ENCODE data around the gene DPH7. TPM values are rescaled to one million over a fixed set of nuclear protein-coding genes. Genes with fewer than 3 reads are reported as not detected.
A peak's percentile ranks its signal among the peaks of the same experiment; 100 is the strongest.
"Not testable (repeated sequence)": the region's sequence is repeated elsewhere in the genome, so short reads cannot be mapped to it uniquely, and the experiment has no call there.

The DPH7 gene
- total and polyA plus RNA-seq, 4 donors = 9.9 to 94.0 (median 30.2) TPM

DNA sequence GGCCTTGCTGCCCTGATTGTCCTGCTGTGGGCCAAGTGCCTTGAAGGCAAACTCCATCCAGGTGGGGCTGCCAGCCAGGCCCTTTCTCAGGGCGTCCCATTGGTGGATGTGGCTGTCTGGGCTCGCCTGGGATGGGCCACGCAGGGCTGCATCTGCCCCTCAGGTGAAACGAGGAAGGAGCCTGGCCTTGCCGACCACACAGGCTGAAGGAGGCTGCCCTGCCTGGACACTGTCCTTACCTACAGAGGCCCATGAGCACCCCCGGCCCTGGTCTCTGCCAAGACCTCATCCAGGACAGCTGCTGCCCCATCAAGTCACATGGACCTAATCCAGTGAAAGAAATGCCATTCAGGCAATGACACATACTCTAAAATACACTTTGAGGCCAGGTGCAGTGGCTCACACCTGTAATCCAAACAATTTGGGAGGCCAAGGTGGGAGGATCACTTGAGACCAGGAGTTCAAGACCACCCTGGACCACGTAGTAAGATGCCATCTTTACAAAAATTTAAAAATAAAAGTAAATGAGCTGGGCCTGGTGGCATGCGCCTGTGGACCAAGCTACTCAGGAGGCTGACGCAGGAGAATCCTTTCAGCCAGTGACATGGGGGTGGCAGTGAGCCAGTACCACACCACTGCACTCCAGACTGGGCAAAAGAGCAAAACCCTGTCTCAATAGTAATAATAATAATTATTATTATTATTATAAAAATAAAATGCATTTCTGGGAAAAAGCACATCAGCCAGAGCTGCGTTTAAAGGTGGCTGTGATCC, 62.4 kb downstream of the DPH7 start:
- intact Hi-C loops (cut with DNase I) = no loop called here
- Histone ChIP-seq H3K27me3 (ENCODE audit: control insufficient read depth in 1 of 2, insufficient read depth in 2 of 2, low read length in 1 of 2) (no peaks in the 10 kb centered on the region), H3K27ac (ENCODE audit: low read depth in 1 of 2, low read length in 2 of 2) (no peak overlapping the region), H3K36me3 (ENCODE audit: control insufficient read depth in 1 of 2, insufficient read depth in 2 of 2, low read length in 1 of 2) (no peaks in the 10 kb centered on the region), H3K4me3 (ENCODE audit: low read length in 2 of 2) (no peak overlapping the region), H3K9me3 (ENCODE audit: control insufficient read depth, low read length) (no peaks in the 10 kb centered on the region), H3K4me1 (ENCODE audit: control insufficient read depth in 1 of 2, insufficient read depth in 2 of 2, low read length in 2 of 2) (no peaks in the 10 kb centered on the region)
- WGBS, 2 donors = 87 to 91% methylated on average over 10 of the region's 10 CpGs
- no peak for DNase-seq
- no peak for ATAC-seq (ENCODE audit: low FRiP score)

DNA sequence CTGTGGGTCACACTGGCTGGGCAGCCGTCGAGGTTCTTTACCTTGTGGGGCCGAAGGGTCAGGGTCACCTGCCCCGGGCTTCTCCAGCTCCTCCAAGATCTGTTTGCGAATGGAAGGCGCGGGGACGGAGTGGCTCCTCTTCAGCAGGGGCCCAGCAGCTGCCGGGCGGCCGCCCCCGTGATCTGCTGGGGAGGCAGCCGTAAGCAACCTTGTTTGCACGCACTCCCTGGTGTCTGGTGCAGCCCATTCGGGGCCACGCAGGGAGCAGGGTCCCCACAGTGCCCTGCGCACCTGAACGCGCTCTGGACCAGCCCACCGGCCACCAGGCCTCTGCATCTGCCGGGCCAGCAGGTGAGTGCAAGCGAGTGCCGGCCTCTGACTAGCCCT, 63.4 kb downstream of the DPH7 start:
- ATAC-seq (ENCODE audit: low FRiP score) = peak; percentile 44
- Histone ChIP-seq H3K4me1 (ENCODE audit: control insufficient read depth in 1 of 2, insufficient read depth in 2 of 2, low read length in 2 of 2) (no peaks in the 10 kb centered on the region), H3K36me3 (ENCODE audit: control insufficient read depth in 1 of 2, insufficient read depth in 2 of 2, low read length in 1 of 2) (no peaks in the 10 kb centered on the region), H3K4me3 (ENCODE audit: low read length in 2 of 2) (no peak overlapping the region), H3K27ac (ENCODE audit: low read depth in 1 of 2, low read length in 2 of 2) (no peak overlapping the region), H3K9me3 (ENCODE audit: control insufficient read depth, low read length) (no peaks in the 10 kb centered on the region), H3K27me3 (ENCODE audit: control insufficient read depth in 1 of 2, insufficient read depth in 2 of 2, low read length in 1 of 2) (no peaks in the 10 kb centered on the region)
- 85 to 91% methylated on average over 23 of the region's 23 CpGs for WGBS, 2 donors
- intact Hi-C loops (cut with DNase I) = no loop called here
- DNase-seq = no peak

DNA sequence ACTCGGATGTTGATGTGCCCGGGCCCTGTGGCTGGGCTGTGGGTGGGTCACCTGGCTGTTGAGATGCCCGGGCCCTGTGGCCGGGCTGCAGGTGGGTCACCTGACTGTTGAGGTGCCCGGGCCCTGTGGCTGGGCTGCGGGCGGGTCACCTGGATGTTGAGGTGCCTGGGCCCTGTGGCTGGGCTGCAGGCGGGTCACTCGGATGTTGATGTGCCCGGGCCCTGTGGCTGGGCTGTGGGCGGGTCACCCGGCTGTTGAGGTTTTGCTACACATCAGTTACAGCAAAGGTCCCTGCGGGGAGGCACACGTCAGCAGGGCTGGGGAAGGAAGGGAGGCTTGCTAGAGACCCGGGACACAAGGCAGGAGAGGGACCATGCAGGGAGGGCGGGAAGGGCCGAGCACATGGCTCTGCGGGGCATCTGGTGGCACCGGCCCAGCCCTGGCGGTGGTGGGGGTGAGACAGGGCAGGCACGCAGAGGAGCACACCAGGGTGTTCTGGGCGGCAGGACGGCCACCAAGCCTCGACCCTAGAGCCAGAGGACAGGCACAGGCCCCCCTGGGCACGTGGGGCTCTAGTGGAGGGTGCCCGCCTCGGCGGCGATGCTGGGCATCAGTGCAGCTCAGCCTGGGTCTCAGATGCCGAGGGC, 63.9 kb downstream of the DPH7 start:
- no peak for DNase-seq

DNA sequence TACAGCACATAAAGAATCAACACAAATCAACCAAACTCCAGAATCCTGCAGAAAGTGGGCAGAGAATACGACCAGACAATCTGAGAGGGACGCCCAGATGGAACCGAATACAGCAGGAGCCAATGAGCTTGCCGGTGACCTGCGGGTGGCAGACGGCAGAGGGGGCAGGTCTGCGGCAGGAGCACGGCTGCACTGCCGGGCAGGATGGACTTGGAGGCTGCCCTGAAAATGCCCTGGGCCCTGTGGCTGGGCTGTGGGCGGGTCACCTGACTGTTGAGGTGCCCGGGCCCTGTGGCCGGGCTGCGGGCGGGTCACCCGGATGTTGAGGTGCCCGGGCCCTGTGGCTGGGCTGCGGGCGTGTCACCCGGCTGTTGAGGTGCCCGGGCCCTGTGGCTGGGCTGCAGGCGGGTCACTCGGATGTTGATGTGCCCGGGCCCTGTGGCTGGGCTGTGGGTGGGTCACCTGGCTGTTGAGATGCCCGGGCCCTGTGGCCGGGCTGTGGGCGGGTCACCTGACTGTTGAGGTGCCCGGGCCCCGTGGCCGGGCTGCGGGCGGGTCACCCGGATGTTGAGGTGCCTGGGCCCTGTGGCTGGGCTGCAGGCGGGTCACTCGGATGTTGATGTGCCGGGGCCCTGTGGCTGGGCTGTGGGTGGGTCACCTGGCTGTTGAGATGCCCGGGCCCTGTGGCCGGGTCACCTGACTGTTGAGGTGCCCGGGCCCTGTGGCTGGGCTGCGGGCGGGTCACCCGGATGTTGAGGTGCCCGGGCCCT, 64.7 kb downstream of the DPH7 start:
- H3K4me1 ChIP-seq (ENCODE audit: control insufficient read depth in 1 of 2, insufficient read depth in 2 of 2, low read length in 2 of 2); H3K9me3 ChIP-seq (ENCODE audit: control insufficient read depth, low read length); intact Hi-C loops (cut with DNase I); H3K4me3 ChIP-seq (ENCODE audit: low read length in 2 of 2); H3K27ac ChIP-seq (ENCODE audit: low read depth in 1 of 2, low read length in 2 of 2); H3K36me3 ChIP-seq (ENCODE audit: control insufficient read depth in 1 of 2, insufficient read depth in 2 of 2, low read length in 1 of 2); ATAC-seq (ENCODE audit: low FRiP score); H3K27me3 ChIP-seq (ENCODE audit: control insufficient read depth in 1 of 2, insufficient read depth in 2 of 2, low read length in 1 of 2): not testable (repeated sequence)
- 90 to 91% methylated on average over 38 to 42 of the region's 42 CpGs for WGBS, 2 donors
- peak in 1 of 2 donors; percentile 26 for DNase-seq

More for the DNA sequence above, 63.9 kb downstream of the DPH7 start:
- ATAC-seq (ENCODE audit: low FRiP score) = no peak
- 89 to 92% methylated on average over 20 to 30 of the region's 30 CpGs for WGBS, 2 donors
- H3K27me3 ChIP-seq (ENCODE audit: control insufficient read depth in 1 of 2, insufficient read depth in 2 of 2, low read length in 1 of 2) = no peaks in the 10 kb centered on the region
- no peak overlapping the region for H3K4me3 ChIP-seq (ENCODE audit: low read length in 2 of 2)
- no peaks in the 10 kb centered on the region for H3K36me3 ChIP-seq (ENCODE audit: control insufficient read depth in 1 of 2, insufficient read depth in 2 of 2, low read length in 1 of 2)
- no peak overlapping the region for H3K27ac ChIP-seq (ENCODE audit: low read depth in 1 of 2, low read length in 2 of 2)
- intact Hi-C loops (cut with DNase I) = no loop called here
- H3K9me3 ChIP-seq (ENCODE audit: control insufficient read depth, low read length) = no peaks in the 10 kb centered on the region
- no peaks in the 10 kb centered on the region for H3K4me1 ChIP-seq (ENCODE audit: control insufficient read depth in 1 of 2, insufficient read depth in 2 of 2, low read length in 2 of 2)

DNA sequence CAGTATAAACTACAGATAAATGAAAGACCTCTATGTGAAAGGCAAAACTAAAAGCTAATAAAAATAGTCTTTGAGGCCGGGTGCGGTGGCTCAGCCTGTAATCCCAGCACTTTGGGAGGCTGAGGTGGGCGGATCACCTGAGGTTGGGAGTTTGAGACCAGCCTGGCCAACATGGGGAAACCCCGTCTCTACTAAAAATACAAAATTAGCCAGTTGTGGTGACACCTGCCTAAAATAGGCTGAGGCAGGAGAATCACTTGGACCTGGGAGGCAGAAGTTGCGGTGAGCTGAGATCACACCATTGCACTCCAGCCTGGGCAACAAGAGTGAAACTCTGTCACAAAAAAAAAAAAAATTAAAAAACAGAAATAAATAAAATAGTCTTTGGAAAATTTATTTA, 65.6 kb downstream of the DPH7 start:
- H3K36me3 ChIP-seq (ENCODE audit: control insufficient read depth in 1 of 2, insufficient read depth in 2 of 2, low read length in 1 of 2); ATAC-seq (ENCODE audit: low FRiP score); H3K27ac ChIP-seq (ENCODE audit: low read depth in 1 of 2, low read length in 2 of 2); DNase-seq; H3K27me3 ChIP-seq (ENCODE audit: control insufficient read depth in 1 of 2, insufficient read depth in 2 of 2, low read length in 1 of 2); intact Hi-C loops (cut with DNase I); H3K9me3 ChIP-seq (ENCODE audit: control insufficient read depth, low read length); H3K4me3 ChIP-seq (ENCODE audit: low read length in 2 of 2); H3K4me1 ChIP-seq (ENCODE audit: control insufficient read depth in 1 of 2, insufficient read depth in 2 of 2, low read length in 2 of 2): not testable (repeated sequence)
- WGBS, 2 donors = 87 to 92% methylated on average over 5 of the region's 5 CpGs

DNA sequence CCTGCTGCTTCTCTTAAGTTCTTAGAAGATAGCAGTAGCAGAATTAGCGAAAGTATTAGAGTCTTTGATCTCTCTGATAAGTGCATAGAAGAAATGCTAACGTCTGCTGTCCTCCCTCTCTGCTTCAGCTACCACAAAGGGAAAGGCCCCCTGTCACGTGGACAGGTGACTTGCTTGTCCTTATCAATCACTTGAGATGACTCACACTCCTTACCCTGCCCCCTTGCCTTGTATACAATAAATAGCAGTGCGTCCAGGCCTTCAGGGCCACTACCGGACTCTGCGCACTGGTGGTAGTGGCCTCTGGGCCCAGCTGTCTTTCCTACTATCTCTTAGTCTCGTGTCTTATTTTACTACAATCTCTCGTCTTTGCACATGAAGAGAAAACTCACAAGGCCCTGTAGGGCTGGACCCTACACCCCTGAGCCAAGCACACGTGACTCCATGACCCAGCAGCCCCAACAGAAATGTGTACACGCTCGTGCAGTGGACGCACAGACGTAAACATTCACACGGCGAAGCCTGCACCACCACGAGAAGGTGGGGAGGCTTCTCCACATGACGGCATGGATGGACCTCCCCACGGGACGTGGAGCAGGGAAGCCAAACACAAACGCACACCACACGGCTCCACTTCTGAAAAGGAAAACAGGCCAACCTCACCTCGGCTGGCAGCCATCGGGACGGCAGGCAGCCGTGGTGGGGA, 66.8 kb downstream of the DPH7 start:
- Histone ChIP-seq H3K27me3 (ENCODE audit: control insufficient read depth in 1 of 2, insufficient read depth in 2 of 2, low read length in 1 of 2) (no peaks in the 10 kb centered on the region), H3K36me3 (ENCODE audit: control insufficient read depth in 1 of 2, insufficient read depth in 2 of 2, low read length in 1 of 2) (no peaks in the 10 kb centered on the region), H3K9me3 (ENCODE audit: control insufficient read depth, low read length) (no peaks in the 10 kb centered on the region), H3K4me1 (ENCODE audit: control insufficient read depth in 1 of 2, insufficient read depth in 2 of 2, low read length in 2 of 2) (no peaks in the 10 kb centered on the region), H3K27ac (ENCODE audit: low read depth in 1 of 2, low read length in 2 of 2) (no peak overlapping the region), H3K4me3 (ENCODE audit: low read length in 2 of 2) (no peak overlapping the region)
- 85 to 88% methylated on average over 25 of the region's 25 CpGs for WGBS, 2 donors
- DNase-seq = no peak
- intact Hi-C loops (cut with DNase I) = no loop called here
- no peak for ATAC-seq (ENCODE audit: low FRiP score)

DNA sequence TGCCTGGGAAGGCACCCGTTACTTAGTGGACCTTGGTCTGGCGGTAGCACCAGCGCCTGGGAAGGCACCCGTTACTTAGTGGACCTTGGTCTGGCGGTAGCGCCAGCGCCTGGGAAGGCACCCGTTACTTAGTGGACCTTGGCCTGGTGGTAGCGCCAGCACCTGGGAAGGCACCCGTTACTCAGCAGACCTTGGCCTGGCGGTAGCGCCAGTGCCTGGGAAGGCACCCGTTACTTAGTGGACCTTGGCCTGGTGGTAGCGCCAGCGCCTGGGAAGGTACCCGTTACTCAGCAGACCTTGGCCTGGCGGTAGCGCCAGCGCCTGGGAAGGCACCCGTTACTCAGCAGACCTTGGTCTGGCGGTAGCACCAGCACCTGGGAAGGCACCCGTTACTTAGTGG, 67.6 kb downstream of the DPH7 start:
- ATAC-seq (ENCODE audit: low FRiP score); DNase-seq; intact Hi-C loops (cut with DNase I); H3K4me3 ChIP-seq (ENCODE audit: low read length in 2 of 2); H3K4me1 ChIP-seq (ENCODE audit: control insufficient read depth in 1 of 2, insufficient read depth in 2 of 2, low read length in 2 of 2); H3K36me3 ChIP-seq (ENCODE audit: control insufficient read depth in 1 of 2, insufficient read depth in 2 of 2, low read length in 1 of 2); H3K27ac ChIP-seq (ENCODE audit: low read depth in 1 of 2, low read length in 2 of 2); H3K9me3 ChIP-seq (ENCODE audit: control insufficient read depth, low read length); H3K27me3 ChIP-seq (ENCODE audit: control insufficient read depth in 1 of 2, insufficient read depth in 2 of 2, low read length in 1 of 2): not testable (repeated sequence)
- WGBS, 2 donors = 94 to 98% methylated on average over 22 of the region's 22 CpGs

DNA sequence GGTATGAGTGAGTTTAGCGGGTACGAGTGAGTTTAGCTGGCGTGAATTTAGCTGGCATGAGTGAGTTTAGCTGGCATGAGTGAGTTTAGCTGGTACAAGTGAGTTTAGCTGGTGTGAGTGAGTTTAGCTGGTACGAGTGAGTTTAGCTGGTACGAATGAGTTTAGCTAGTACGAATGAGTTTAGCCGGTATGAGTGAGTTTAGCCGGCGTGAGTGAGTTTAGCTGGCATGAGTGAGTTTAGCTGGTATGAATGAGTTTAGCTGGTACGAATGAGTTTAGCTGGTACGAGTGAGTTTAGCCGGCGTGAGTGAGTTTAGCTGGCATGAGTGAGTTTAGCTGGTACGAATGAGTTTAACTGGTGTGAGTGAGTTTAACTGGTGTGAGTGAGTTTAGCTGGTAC, 69.5 kb downstream of the DPH7 start:
- H3K27ac ChIP-seq (ENCODE audit: low read depth in 1 of 2, low read length in 2 of 2) = no peak overlapping the region
- no peak overlapping the region for H3K4me3 ChIP-seq (ENCODE audit: low read length in 2 of 2)
- ATAC-seq (ENCODE audit: low FRiP score) = no peak
- WGBS, 2 donors = 88 to 90% methylated on average over 14 of the region's 14 CpGs
- H3K36me3 ChIP-seq (ENCODE audit: control insufficient read depth in 1 of 2, insufficient read depth in 2 of 2, low read length in 1 of 2) = no peaks in the 10 kb centered on the region
- no peak for DNase-seq
- intact Hi-C loops (cut with DNase I) = no loop called here
- no peaks in the 10 kb centered on the region for H3K27me3 ChIP-seq (ENCODE audit: control insufficient read depth in 1 of 2, insufficient read depth in 2 of 2, low read length in 1 of 2)
- H3K4me1 ChIP-seq (ENCODE audit: control insufficient read depth in 1 of 2, insufficient read depth in 2 of 2, low read length in 2 of 2) = no peaks in the 10 kb centered on the region
- H3K9me3 ChIP-seq (ENCODE audit: control insufficient read depth, low read length) = no peaks in the 10 kb centered on the region

Measured in aorta (tissue), 5 donors.